ENCODE results near the gene CYBRD1. TPM values are rescaled to one million over a fixed set of nuclear protein-coding genes. Genes with fewer than 3 reads are reported as not detected.
"Not testable (repeated sequence)": the region's sequence is repeated elsewhere in the genome, so short reads cannot be mapped to it uniquely, and the experiment has no call there.

CYBRD1 gene
- polyA plus RNA-seq, 1 experiment: 308 TPM

GRCh38 chr2:171487803-171488259, 34.4 kb upstream of the CYBRD1 start:
- no peaks in the 10 kb centered on the region for H3K27me3 ChIP-seq (ENCODE audit: control insufficient read depth, insufficient read depth, low read length)
- CTCF ChIA-PET: interaction anchor here (1.6 kb wide), 1 partner anchor 9 kb away, joined by 3 read pairs; no protein-coding TSS in a partner anchor
- no peak for TF ChIP-seq CTCF (IDR thresholded peaks at IDR 0.05; ENCODE audit: insufficient read depth, low read depth, low read length)
- no peak overlapping the region for H3K4me3 ChIP-seq (ENCODE audit: low read depth, low read length)
- DNase-seq (ENCODE audit: low read depth): no peak
- H3K36me3 ChIP-seq (ENCODE audit: control insufficient read depth, insufficient read depth, low read length): no peaks in the 10 kb centered on the region
- POLR2A ChIA-PET: no interaction called here

GRCh38 chr2:171490577-171490976, 31.7 kb upstream of the CYBRD1 start:
- CTCF ChIA-PET: no interaction called here

GRCh38 chr2:171491292-171491691, 31.0 kb upstream of the CYBRD1 start:
- POLR2A ChIA-PET: no interaction called here
- Histone ChIP-seq H3K36me3 (ENCODE audit: control insufficient read depth, insufficient read depth, low read length) (no peaks in the 10 kb centered on the region), H3K27me3 (ENCODE audit: control insufficient read depth, insufficient read depth, low read length) (no peaks in the 10 kb centered on the region; the same call in 1 of the 2 replicates), H3K4me3 (ENCODE audit: low read depth, low read length) (no peak overlapping the region)
- no peak for TF ChIP-seq CTCF (IDR thresholded peaks at IDR 0.05; ENCODE audit: insufficient read depth, low read depth, low read length)
- no peak for DNase-seq (ENCODE audit: low read depth)
- CTCF ChIA-PET: no interaction called here

More at GRCh38 chr2:171490577-171490976, 31.7 kb upstream of the CYBRD1 start:
- no peaks in the 10 kb centered on the region; the same call in 1 of the 2 replicates for H3K27me3 ChIP-seq (ENCODE audit: control insufficient read depth, insufficient read depth, low read length)
- no peaks in the 10 kb centered on the region for H3K36me3 ChIP-seq (ENCODE audit: control insufficient read depth, insufficient read depth, low read length)
- no peak overlapping the region for H3K4me3 ChIP-seq (ENCODE audit: low read depth, low read length)
- TF ChIP-seq CTCF (IDR thresholded peaks at IDR 0.05; ENCODE audit: insufficient read depth, low read depth, low read length): no peak
- no peak for DNase-seq (ENCODE audit: low read depth)
- POLR2A ChIA-PET: no interaction called here

GRCh38 chr2:171492664-171493063, 29.6 kb upstream of the CYBRD1 start:
- no peak for TF ChIP-seq CTCF (IDR thresholded peaks at IDR 0.05; ENCODE audit: insufficient read depth, low read depth, low read length)

GRCh38 chr2:171497664-171498063, 24.6 kb upstream of the CYBRD1 start:
- DNase-seq (ENCODE audit: low read depth); H3K4me3 ChIP-seq (ENCODE audit: low read depth, low read length); POLR2A ChIA-PET; CTCF ChIA-PET; H3K27me3 ChIP-seq (ENCODE audit: control insufficient read depth, insufficient read depth, low read length); H3K36me3 ChIP-seq (ENCODE audit: control insufficient read depth, insufficient read depth, low read length): not testable (repeated sequence)

More at GRCh38 chr2:171492664-171493063, 29.6 kb upstream of the CYBRD1 start:
- no peak overlapping the region for H3K4me3 ChIP-seq (ENCODE audit: low read depth, low read length)
- POLR2A ChIA-PET: no interaction called here
- CTCF ChIA-PET: interaction anchor here (1.4 kb wide), 1 partner anchor 19 kb away, joined by 3 read pairs; no protein-coding TSS in a partner anchor
- no peaks in the 10 kb centered on the region; the same call in 1 of the 2 replicates for H3K27me3 ChIP-seq (ENCODE audit: control insufficient read depth, insufficient read depth, low read length)
- DNase-seq (ENCODE audit: low read depth): no peak
- H3K36me3 ChIP-seq (ENCODE audit: control insufficient read depth, insufficient read depth, low read length): no peaks in the 10 kb centered on the region

- no peak for TF ChIP-seq CTCF (IDR thresholded peaks at IDR 0.05; ENCODE audit: insufficient read depth, low read depth, low read length)
- no peak for DNase-seq (ENCODE audit: low read depth)
- Histone ChIP-seq H3K27me3 (ENCODE audit: control insufficient read depth, insufficient read depth, low read length) (no peaks in the 10 kb centered on the region), H3K36me3 (ENCODE audit: control insufficient read depth, insufficient read depth, low read length) (no peaks in the 10 kb centered on the region), H3K4me3 (ENCODE audit: low read depth, low read length) (no peak overlapping the region)
- ChIA-PET CTCF (no interaction called here), POLR2A (no interaction called here)
Observed at GRCh38 chr2:171505374-171505773, 16.9 kb upstream of the CYBRD1 start.
